OCI-LY7 (cell line): ENCODE measurements around the gene SNRPA1. TPM values are rescaled to one million over a fixed set of nuclear protein-coding genes. Genes with fewer than 3 reads are reported as not detected.

Source experiments
- BruUV-seq: library from RNA; stranded (reverse); fragments of 400-500 nt; replicated peaks from 2 replicates; lab custom pipeline; 2021; lab: Mats Ljungman, UMichigan
- CTCF ChIA-PET: fragments of 300-600 bp; sonication (Branson Sonifier 250); formaldehyde crosslinking; loops from one replicate; lab custom pipeline; 2022; ENCODE audit warnings: antibody characterized with exemption; ENCODE audit not compliant: unreplicated experiment; lab: Charles Lee
- POLR2A ChIA-PET: fragments of 300-600 bp; sonication (Branson Sonifier 250); formaldehyde crosslinking; loops from one replicate; lab custom pipeline; 2022; ENCODE audit warnings: antibody characterized with exemption; lab: Charles Lee
- DNase-seq: peaks from one replicate; pipeline ENCODE4 v3.0.0-alpha.2; 2015; ENCODE audit warnings: low spot score
- H2AFZ ChIP-seq: fragments of 200-600 bp; sonication (generic), shearing (Covaris generic); 2 replicates; pipeline ENCODE4 v1.6.1; 2014; ENCODE audit warnings: mild to moderate bottlenecking, antibody characterized with exemption, low read length, moderate library complexity
- H3K27ac ChIP-seq: fragments of 200-600 bp; sonication (generic); 2 replicates; pipeline ENCODE4 v1.5.1; 2014; ENCODE audit warnings: mixed run types, low read depth, mild to moderate bottlenecking, moderate library complexity, low read length, inconsistent platforms; ENCODE audit not compliant: poor library complexity, severe bottlenecking
- H3K36me3 ChIP-seq: fragments of 200-600 bp; sonication (generic); 2 replicates; pipeline ENCODE4 v1.6.1; 2014; ENCODE audit warnings: mild to moderate bottlenecking, antibody characterized with exemption, low read length, moderate library complexity, mixed read lengths; ENCODE audit not compliant: insufficient read depth
- H3K4me1 ChIP-seq: fragments of 200-600 bp; sonication (generic); 2 replicates; pipeline ENCODE4 v1.5.1; 2014; ENCODE audit warnings: mild to moderate bottlenecking, low read length; ENCODE audit not compliant: insufficient read depth, poor library complexity, severe bottlenecking
- H3K4me2 ChIP-seq: fragments of 200-600 bp; sonication (generic); 2 replicates; pipeline ENCODE4 v1.6.1; 2014; ENCODE audit warnings: mild to moderate bottlenecking, low read length
- H3K4me3 ChIP-seq: fragments of 200-600 bp; sonication (generic); 2 replicates; pipeline ENCODE4 v1.5.1; 2014; ENCODE audit warnings: mild to moderate bottlenecking, low read depth, low read length; ENCODE audit not compliant: poor library complexity, severe bottlenecking
- H3K79me2 ChIP-seq: fragments of 200-600 bp; sonication (generic); 2 replicates; pipeline ENCODE4 v1.6.1; 2016; ENCODE audit warnings: low read depth, mild to moderate bottlenecking, low read length, moderate library complexity, mixed read lengths; ENCODE audit not compliant: insufficient read depth
- H3K9me2 ChIP-seq: fragments of 200-600 bp; sonication (generic); 2 replicates; pipeline ENCODE4 v1.6.1; 2016; ENCODE audit warnings: mild to moderate bottlenecking, low read length, mixed read lengths; ENCODE audit not compliant: insufficient read depth
- H3K9me3 ChIP-seq: fragments of 200-600 bp; sonication (generic); 2 replicates; pipeline ENCODE4 v1.6.1; 2014; ENCODE audit warnings: mild to moderate bottlenecking, mixed run types, low read length, mixed read lengths
- H4K20me1 ChIP-seq: fragments of 200-600 bp; sonication (generic); 2 replicates; pipeline ENCODE4 v1.6.1; 2014; ENCODE audit warnings: mild to moderate bottlenecking, antibody characterized with exemption, low read length, moderate library complexity, mixed read lengths; ENCODE audit not compliant: insufficient read depth
- CTCF ChIP-seq: fragments of 200-600 bp; sonication (generic); conservative IDR thresholded peaks from 2 replicates; pipeline ENCODE4 v1.5.1; 2014; ENCODE audit warnings: mild to moderate bottlenecking, antibody characterized with exemption, low read length, moderate library complexity, mixed read lengths
- EZH2phosphoT487 ChIP-seq: fragments of 200-600 bp; sonication (generic); IDR thresholded peaks from 2 replicates; pipeline ENCODE4 v1.6.1; 2018; ENCODE audit warnings: low read depth, borderline replicate concordance, mild to moderate bottlenecking, mixed run types, antibody characterized with exemption, low read length, moderate library complexity, mixed read lengths
- intact Hi-C: fragments of 100-400 bp; cut with micrococcal nuclease; formaldehyde crosslinking; loops from one replicate; pipeline ENCODE4 v1.10.0; 2022; ENCODE audit not compliant: unreplicated experiment
- total RNA-seq, 2 experiments: library from RNA; depleted of rRNA in 1 of 2; stranded (reverse); fragments of >200 nt in 1 of 2; shearing (Covaris generic) in 1 of 2; gene quantifications; 2 replicates each; pipeline ENCODE4 v1.2.3, GENCODE V29; 2014 to 2022

Gene SNRPA1
- total RNA-seq, 2 experiments from 2014 or later = 54.3 to 176 TPM

GRCh38 chr15:101232677-101233076, 62.4 kb downstream of the SNRPA1 start:
- no peaks in the 10 kb centered on the region for H3K4me1 ChIP-seq
- ChIA-PET POLR2A (interaction anchor here (1.2 to 1.7 kb wide), 3 partner anchors 9 to 140 kb away, joined by 3 to 8 read pairs (median 3); no protein-coding TSS in a partner anchor), CTCF (no interaction called here)
- no peak overlapping the region for H3K4me2 ChIP-seq
- no peaks in the 10 kb centered on the region for H4K20me1 ChIP-seq
- no TSS peak for BruUV-seq
- DNase-seq = no peak
- no peak overlapping the region for H2AFZ ChIP-seq
- no peaks in the 10 kb centered on the region for H3K9me2 ChIP-seq
- peaks cover 6% of the 10 kb centered on the region; the same call in 1 of the 2 replicates for H3K9me3 ChIP-seq
- H3K79me2 ChIP-seq = no peaks in the 10 kb centered on the region
- H3K27ac ChIP-seq = no peak overlapping the region
- TF ChIP-seq CTCF (no peak), EZH2phosphoT487 (no peak)
- no peaks in the 10 kb centered on the region for H3K36me3 ChIP-seq
- intact Hi-C loops = no loop called here
- no peak overlapping the region for H3K4me3 ChIP-seq

Other genes starting within 250 kb of the SNRPA1 start
- 3.2 and 5.0 TPM in 2 replicates for gene CHSY1, start 43.2 kb downstream of the SNRPA1 start, total RNA-seq (2014; rRNA removed; shearing (Covaris generic))
- gene CHSY1, start 43.2 kb downstream of the SNRPA1 start, total RNA-seq (2022) = 11.4 and 14.3 TPM in 2 replicates
- 29.1 and 31.1 TPM in 2 replicates for gene SELENOS, start 17.8 kb downstream of the SNRPA1 start, total RNA-seq (2014; rRNA removed; shearing (Covaris generic))
- gene SELENOS, start 17.8 kb downstream of the SNRPA1 start, total RNA-seq (2022) = 36.1 and 36.5 TPM in 2 replicates
- not detected in 2 replicates for gene PCSK6, start 194.5 kb upstream of the SNRPA1 start, total RNA-seq (2014; rRNA removed; shearing (Covaris generic))
- 0.57 TPM in 1 of 2 replicates, not detected in the other for gene PCSK6, start 194.5 kb upstream of the SNRPA1 start, total RNA-seq (2022)